Uterus (tissue), 2 donors: ENCODE measurements around the gene PCYT1B.

Experiments used
- POLR2A ChIP-seq, 2 donors: fragments of 450-650 bp; IDR thresholded peaks; one replicate each; pipeline ENCODE4 v1.6.1; 2016; ENCODE audit warnings: antibody characterized with exemption in 2 of 2, mild to moderate bottlenecking in 1 of 2, moderate library complexity in 1 of 2
- TF ChIP-seq, protein P1 (sequence below), 4 experiments: fragments of 200-600 bp in 2 of 4; fragments of 450-650 bp in 2 of 4; sonication (generic) in 2 of 4; IDR thresholded peaks; one replicate each; pipeline ENCODE4 v1.5.1; 2016 to 2019; ENCODE audit warnings: antibody characterized with exemption in 4 of 4, mild to moderate bottlenecking in 2 of 4, moderate library complexity in 1 of 4

DNA sequence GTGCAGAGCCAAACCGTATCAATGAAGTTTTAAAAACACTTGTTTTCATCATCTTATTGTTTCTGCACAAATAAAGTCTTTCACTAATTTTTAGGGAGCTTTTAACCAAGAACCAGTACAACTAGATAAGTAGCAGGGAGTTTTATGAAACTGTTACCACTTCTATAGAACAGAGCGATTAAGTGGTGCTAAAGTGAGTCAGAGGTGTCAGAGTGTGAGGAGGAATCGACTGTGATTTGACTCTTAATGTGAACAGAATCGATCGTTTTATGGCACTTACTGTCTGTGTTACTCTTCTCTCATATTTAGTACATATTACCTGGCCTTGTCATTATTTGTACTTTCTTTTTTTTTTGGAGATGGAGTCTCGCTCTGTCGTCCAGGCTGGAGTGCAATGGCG lies 138.8 kb downstream of the PCYT1B start:
- TF ChIP-seq POLR2A (IDR thresholded peaks at IDR 0.05), result no peak
- TF ChIP-seq, protein P1, sequence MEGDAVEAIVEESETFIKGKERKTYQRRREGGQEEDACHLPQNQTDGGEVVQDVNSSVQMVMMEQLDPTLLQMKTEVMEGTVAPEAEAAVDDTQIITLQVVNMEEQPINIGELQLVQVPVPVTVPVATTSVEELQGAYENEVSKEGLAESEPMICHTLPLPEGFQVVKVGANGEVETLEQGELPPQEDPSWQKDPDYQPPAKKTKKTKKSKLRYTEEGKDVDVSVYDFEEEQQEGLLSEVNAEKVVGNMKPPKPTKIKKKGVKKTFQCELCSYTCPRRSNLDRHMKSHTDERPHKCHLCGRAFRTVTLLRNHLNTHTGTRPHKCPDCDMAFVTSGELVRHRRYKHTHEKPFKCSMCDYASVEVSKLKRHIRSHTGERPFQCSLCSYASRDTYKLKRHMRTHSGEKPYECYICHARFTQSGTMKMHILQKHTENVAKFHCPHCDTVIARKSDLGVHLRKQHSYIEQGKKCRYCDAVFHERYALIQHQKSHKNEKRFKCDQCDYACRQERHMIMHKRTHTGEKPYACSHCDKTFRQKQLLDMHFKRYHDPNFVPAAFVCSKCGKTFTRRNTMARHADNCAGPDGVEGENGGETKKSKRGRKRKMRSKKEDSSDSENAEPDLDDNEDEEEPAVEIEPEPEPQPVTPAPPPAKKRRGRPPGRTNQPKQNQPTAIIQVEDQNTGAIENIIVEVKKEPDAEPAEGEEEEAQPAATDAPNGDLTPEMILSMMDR (IDR thresholded peaks at IDR 0.05), result no peak
